ENCODE measurements around the gene TUBE1.
A peak's percentile ranks its signal among the peaks of the same experiment; 100 is the strongest.
"Not testable (repeated sequence)": the region's sequence is repeated elsewhere in the genome, so short reads cannot be mapped to it uniquely, and the experiment has no call there.

Gene TUBE1

GRCh38 chr6:112087136-112087911 is at the start of gene TUBE1, which contains the start of gene FAM229B:
TUBE1 (minus strand) TSS chr6:112087482; CDS start chr6:112087434, 48 bp downstream.
FAM229B (plus strand) TSS chr6:112087591; CDS start chr6:112099284, 11,693 bp downstream.
- DNase-seq (ENCODE audit: low spot score), result peak; percentile 95

- DNase-seq (ENCODE audit: low spot score), result no peak
Measured at GRCh38 chr6:112130878-112131277, 43.6 kb upstream of the TUBE1 start.

- DNase-seq (ENCODE audit: low spot score), result no peak
Measured at GRCh38 chr6:112128208-112128607, 40.9 kb upstream of the TUBE1 start.

GRCh38 chr6:112123982-112124381 is 36.7 kb upstream of the TUBE1 start:
- DNase-seq (ENCODE audit: low spot score), result no peak

GRCh38 chr6:112122756-112123155 is 35.5 kb upstream of the TUBE1 start:
- DNase-seq (ENCODE audit: low spot score), result no peak

- no peak for DNase-seq (ENCODE audit: low spot score)
Measured at GRCh38 chr6:112118034-112118433, 30.8 kb upstream of the TUBE1 start.

GRCh38 chr6:112117554-112117953 is 30.3 kb upstream of the TUBE1 start:
- DNase-seq (ENCODE audit: low spot score), result peak; percentile 55

- DNase-seq (ENCODE audit: low spot score), result no peak
Measured at GRCh38 chr6:112116221-112116620, 28.9 kb upstream of the TUBE1 start.

- no peak for DNase-seq (ENCODE audit: low spot score)
Measured at GRCh38 chr6:112114577-112115223, 27.4 kb upstream of the TUBE1 start.

- DNase-seq (ENCODE audit: low spot score), result no peak
Measured at GRCh38 chr6:112113918-112114317, 26.6 kb upstream of the TUBE1 start.

GRCh38 chr6:112113431-112113830 is 26.1 kb upstream of the TUBE1 start:
- DNase-seq (ENCODE audit: low spot score), result no peak

- DNase-seq (ENCODE audit: low spot score), result no peak
Measured at GRCh38 chr6:112109262-112109661, 22.0 kb upstream of the TUBE1 start.

- no peak for DNase-seq (ENCODE audit: low spot score)
Measured at GRCh38 chr6:112106562-112106961, 19.3 kb upstream of the TUBE1 start.

- not testable (repeated sequence) for DNase-seq (ENCODE audit: low spot score)
Measured at GRCh38 chr6:112106026-112106425, 18.7 kb upstream of the TUBE1 start.

- no peak for DNase-seq (ENCODE audit: low spot score)
Measured at GRCh38 chr6:112100561-112100960, 13.3 kb upstream of the TUBE1 start.

- DNase-seq (ENCODE audit: low spot score), result no peak
Measured at GRCh38 chr6:112096901-112097300, 9.6 kb upstream of the TUBE1 start.

- no peak for DNase-seq (ENCODE audit: low spot score)
Measured at GRCh38 chr6:112087916-112088315, 634 bp upstream of the TUBE1 start.

- DNase-seq (ENCODE audit: low spot score), result peak; percentile 22
Measured at GRCh38 chr6:112086744-112087135, 542 bp downstream of the TUBE1 start.

- DNase-seq (ENCODE audit: low spot score), result no peak
Measured at GRCh38 chr6:112085286-112086065, 1.8 kb downstream of the TUBE1 start.

- DNase-seq (ENCODE audit: low spot score), result no peak
Measured at GRCh38 chr6:112081569-112081968, 5.7 kb downstream of the TUBE1 start.

GRCh38 chr6:112066606-112067005 is 20.7 kb downstream of the TUBE1 start:
- DNase-seq (ENCODE audit: low spot score), result no peak

- no peak for DNase-seq (ENCODE audit: low spot score)
Measured at GRCh38 chr6:112065426-112065986, 21.8 kb downstream of the TUBE1 start.

Measured in activated CD4-positive, alpha-beta T cell treated with anti-CD3 and anti-CD28 coated beads, Interleukin-2, Interleukin-4, amounts not matched to agents 100 ng/mL and 50 ng/mL, durations not matched to agents 16 hours and 8 hours (primary cell).